IMR-90 (cell line): ENCODE measurements around the gene MTCL3.

Experiments
- BHLHE40 ChIP-seq: fragments of 150-350 bp; IDR thresholded peaks from 2 replicates; pipeline ENCODE4 v1.6.1; 2016; ENCODE audit warnings: mild to moderate bottlenecking, low read depth, low read length
- CEBPB ChIP-seq: IDR thresholded peaks from 2 replicates; pipeline ENCODE4 v1.6.1; 2012; ENCODE audit warnings: low read depth, low read length, improper control_type of control experiment
- FOS ChIP-seq: fragments of 150-350 bp; IDR thresholded peaks from 2 replicates; pipeline ENCODE4 v1.6.1; 2016; ENCODE audit warnings: low read depth, low read length
- MAFK ChIP-seq: IDR thresholded peaks from 2 replicates; pipeline ENCODE4 v1.6.1; 2012; ENCODE audit warnings: low read depth, low read length, improper control_type of control experiment
- MAZ ChIP-seq: IDR thresholded peaks from 2 replicates; pipeline ENCODE4 v1.6.1; 2012; ENCODE audit warnings: low read depth, mild to moderate bottlenecking, low read length, improper control_type of control experiment, moderate library complexity, borderline replicate concordance
- MXI1 ChIP-seq: IDR thresholded peaks from 2 replicates; pipeline ENCODE4 v1.6.1; 2012; ENCODE audit warnings: low read depth, mild to moderate bottlenecking, low read length, moderate library complexity, borderline replicate concordance
- NFE2L2 ChIP-seq: fragments of 150-350 bp; IDR thresholded peaks from 2 replicates; pipeline ENCODE4 v1.6.1; 2016; ENCODE audit warnings: low read depth, mild to moderate bottlenecking, low read length
- POLR2A ChIP-seq: IDR thresholded peaks from 2 replicates; pipeline ENCODE4 v1.6.1; 2012; ENCODE audit warnings: mild to moderate bottlenecking, low read depth, low read length
- RAD21 ChIP-seq: IDR thresholded peaks from 2 replicates; pipeline ENCODE4 v1.6.1; 2012; ENCODE audit warnings: low read length, improper control_type of control experiment
- RCOR1 ChIP-seq: IDR thresholded peaks from 2 replicates; pipeline ENCODE4 v1.6.1; 2012; ENCODE audit warnings: mild to moderate bottlenecking, low read length, improper control_type of control experiment; ENCODE audit not compliant: insufficient replicate concordance
- RFX5 ChIP-seq: IDR thresholded peaks from 2 replicates; pipeline ENCODE4 v1.8.0; 2012; ENCODE audit warnings: low read depth, mild to moderate bottlenecking, low read length, moderate library complexity
- SMC3 ChIP-seq: fragments of 150-350 bp; IDR thresholded peaks from 2 replicates; pipeline ENCODE4 v1.6.1; 2016; ENCODE audit warnings: low read depth, mild to moderate bottlenecking, antibody characterized with exemption, low read length, moderate library complexity
- TF ChIP-seq, protein P1 (sequence below): conservative IDR thresholded peaks from 2 replicates; pipeline ENCODE4 v1.5.1; 2012; ENCODE audit warnings: mild to moderate bottlenecking, low read depth, low read length, improper control_type of control experiment
- TF ChIP-seq, protein P2 (sequence below): fragments of 150-350 bp; IDR thresholded peaks from 2 replicates; pipeline ENCODE4 v1.6.1; 2017; ENCODE audit warnings: mild to moderate bottlenecking, antibody characterized with exemption, low read length, low read depth

DNA sequence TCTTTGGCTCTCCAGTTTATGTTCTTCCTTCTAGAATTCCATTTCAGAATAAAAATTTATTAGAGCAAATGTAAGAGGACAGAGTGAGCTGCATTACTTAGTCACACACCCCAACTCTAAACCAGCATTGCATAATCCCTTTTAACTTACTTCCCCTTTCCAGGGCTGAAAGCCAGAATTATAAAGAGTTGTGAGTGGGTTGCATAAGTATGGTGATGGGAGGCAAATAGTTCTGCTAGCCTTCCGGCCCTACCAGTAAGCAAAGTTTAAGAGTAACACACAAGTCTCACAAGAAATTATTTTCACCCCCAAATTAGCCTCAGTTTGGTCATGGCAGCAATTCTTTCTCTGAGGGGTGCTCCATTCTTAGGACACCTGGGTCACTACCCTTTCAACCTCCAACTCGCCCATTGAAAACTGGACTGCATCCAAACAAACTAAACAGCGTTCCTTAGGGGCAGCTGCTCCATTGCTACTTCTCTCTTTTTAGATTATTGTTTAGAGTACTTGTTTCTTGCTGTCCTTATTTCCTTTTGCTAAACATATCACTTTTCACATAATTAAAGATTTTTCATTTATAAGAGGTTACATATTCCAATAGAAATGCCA lies 61.6 kb downstream of the MTCL3 start:
- no peak for TF ChIP-seq BHLHE40
- TF ChIP-seq, protein P1, sequence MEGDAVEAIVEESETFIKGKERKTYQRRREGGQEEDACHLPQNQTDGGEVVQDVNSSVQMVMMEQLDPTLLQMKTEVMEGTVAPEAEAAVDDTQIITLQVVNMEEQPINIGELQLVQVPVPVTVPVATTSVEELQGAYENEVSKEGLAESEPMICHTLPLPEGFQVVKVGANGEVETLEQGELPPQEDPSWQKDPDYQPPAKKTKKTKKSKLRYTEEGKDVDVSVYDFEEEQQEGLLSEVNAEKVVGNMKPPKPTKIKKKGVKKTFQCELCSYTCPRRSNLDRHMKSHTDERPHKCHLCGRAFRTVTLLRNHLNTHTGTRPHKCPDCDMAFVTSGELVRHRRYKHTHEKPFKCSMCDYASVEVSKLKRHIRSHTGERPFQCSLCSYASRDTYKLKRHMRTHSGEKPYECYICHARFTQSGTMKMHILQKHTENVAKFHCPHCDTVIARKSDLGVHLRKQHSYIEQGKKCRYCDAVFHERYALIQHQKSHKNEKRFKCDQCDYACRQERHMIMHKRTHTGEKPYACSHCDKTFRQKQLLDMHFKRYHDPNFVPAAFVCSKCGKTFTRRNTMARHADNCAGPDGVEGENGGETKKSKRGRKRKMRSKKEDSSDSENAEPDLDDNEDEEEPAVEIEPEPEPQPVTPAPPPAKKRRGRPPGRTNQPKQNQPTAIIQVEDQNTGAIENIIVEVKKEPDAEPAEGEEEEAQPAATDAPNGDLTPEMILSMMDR, result no peak
- TF ChIP-seq RAD21, result no peak
- peak; percentile 92 for TF ChIP-seq CEBPB
- TF ChIP-seq POLR2A, result no peak
- TF ChIP-seq RCOR1, result no peak
- TF ChIP-seq NFE2L2, result no peak
- no peak for TF ChIP-seq RFX5
- TF ChIP-seq MAZ, result no peak
- no peak for TF ChIP-seq MXI1
- TF ChIP-seq, protein P2, sequence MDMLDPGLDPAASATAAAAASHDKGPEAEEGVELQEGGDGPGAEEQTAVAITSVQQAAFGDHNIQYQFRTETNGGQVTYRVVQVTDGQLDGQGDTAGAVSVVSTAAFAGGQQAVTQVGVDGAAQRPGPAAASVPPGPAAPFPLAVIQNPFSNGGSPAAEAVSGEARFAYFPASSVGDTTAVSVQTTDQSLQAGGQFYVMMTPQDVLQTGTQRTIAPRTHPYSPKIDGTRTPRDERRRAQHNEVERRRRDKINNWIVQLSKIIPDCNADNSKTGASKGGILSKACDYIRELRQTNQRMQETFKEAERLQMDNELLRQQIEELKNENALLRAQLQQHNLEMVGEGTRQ, result no peak
- TF ChIP-seq SMC3, result no peak
- TF ChIP-seq FOS, result no peak
- TF ChIP-seq MAFK, result no peak
